ENCODE measurements around the gene IL1R2.

The IL1R2 gene

DNA sequence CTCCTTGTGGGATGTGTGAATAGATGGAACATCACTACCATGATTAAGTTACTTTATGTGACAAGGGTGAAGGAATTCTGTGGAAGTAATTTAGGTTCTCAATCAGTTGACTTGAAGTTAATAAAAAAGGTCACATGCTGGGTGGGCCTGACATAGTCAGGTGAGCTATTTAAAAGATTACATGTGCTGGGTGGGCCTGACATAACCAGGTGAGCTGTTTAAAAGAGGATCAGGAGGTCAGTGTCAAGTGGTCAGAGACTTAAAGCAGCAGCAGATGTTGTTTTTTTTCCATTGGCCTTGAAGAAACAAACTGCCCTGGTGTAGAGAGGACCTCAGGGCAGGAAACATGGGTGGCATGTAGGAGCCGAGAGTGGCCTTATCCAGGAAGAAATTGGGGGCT lies 3.3 kb downstream of the IL1R2 start:
- no peak for DNase-seq (ENCODE audit: low read depth)
- TF ChIP-seq, protein P1, sequence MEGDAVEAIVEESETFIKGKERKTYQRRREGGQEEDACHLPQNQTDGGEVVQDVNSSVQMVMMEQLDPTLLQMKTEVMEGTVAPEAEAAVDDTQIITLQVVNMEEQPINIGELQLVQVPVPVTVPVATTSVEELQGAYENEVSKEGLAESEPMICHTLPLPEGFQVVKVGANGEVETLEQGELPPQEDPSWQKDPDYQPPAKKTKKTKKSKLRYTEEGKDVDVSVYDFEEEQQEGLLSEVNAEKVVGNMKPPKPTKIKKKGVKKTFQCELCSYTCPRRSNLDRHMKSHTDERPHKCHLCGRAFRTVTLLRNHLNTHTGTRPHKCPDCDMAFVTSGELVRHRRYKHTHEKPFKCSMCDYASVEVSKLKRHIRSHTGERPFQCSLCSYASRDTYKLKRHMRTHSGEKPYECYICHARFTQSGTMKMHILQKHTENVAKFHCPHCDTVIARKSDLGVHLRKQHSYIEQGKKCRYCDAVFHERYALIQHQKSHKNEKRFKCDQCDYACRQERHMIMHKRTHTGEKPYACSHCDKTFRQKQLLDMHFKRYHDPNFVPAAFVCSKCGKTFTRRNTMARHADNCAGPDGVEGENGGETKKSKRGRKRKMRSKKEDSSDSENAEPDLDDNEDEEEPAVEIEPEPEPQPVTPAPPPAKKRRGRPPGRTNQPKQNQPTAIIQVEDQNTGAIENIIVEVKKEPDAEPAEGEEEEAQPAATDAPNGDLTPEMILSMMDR (IDR thresholded peaks at IDR 0.05; ENCODE audit: control insufficient read depth, extremely low read depth, insufficient read depth): no peak
- H3K4me3 ChIP-seq (ENCODE audit: low read depth, low read length): no peak overlapping the region

DNA sequence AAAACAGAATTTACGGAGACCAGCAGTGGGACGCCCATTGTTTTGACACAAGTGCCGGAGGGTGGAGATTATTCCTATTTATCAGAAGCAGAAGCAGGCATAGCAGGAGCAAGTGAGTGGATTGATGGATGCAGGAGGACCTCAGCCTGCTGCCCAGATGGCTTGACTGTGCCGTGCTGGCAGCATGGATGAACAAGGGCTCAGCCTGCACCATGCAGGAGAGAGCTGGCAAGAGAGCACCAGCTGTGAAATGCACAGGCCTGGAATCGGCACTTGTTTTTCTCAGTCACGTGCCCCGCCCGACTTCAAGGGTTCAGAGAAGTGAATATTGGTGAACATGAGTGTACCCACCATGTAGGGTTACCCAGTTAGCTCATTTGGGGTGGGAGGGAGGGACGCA lies 4.0 kb downstream of the IL1R2 start:
- H3K4me3 ChIP-seq (ENCODE audit: low read depth, low read length): no peak overlapping the region
- TF ChIP-seq, protein P1 (IDR thresholded peaks at IDR 0.05; ENCODE audit: control insufficient read depth, extremely low read depth, insufficient read depth): no peak
- no peak for DNase-seq (ENCODE audit: low read depth)

DNA sequence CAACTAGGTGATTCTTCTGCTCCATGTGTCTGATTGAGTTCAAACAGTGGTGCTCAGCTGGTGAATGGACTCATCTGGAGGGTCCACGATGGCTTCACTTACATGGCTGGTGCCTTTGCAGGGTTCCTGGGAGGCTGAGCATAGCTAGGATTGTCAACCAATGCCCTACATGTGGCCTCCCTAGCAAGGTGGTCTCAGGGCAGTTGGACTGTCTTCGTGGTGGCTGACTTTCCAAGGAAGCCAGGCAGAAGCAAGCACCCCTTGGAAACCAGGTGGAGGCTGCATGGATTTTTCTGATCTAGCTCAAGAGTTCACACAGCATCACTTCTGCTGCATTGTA lies 6.8 kb downstream of the IL1R2 start:
- no peak for DNase-seq (ENCODE audit: low read depth)
- no peak overlapping the region for H3K4me3 ChIP-seq (ENCODE audit: low read depth, low read length)
- TF ChIP-seq, protein P1 (IDR thresholded peaks at IDR 0.05; ENCODE audit: control insufficient read depth, extremely low read depth, insufficient read depth): no peak

DNA sequence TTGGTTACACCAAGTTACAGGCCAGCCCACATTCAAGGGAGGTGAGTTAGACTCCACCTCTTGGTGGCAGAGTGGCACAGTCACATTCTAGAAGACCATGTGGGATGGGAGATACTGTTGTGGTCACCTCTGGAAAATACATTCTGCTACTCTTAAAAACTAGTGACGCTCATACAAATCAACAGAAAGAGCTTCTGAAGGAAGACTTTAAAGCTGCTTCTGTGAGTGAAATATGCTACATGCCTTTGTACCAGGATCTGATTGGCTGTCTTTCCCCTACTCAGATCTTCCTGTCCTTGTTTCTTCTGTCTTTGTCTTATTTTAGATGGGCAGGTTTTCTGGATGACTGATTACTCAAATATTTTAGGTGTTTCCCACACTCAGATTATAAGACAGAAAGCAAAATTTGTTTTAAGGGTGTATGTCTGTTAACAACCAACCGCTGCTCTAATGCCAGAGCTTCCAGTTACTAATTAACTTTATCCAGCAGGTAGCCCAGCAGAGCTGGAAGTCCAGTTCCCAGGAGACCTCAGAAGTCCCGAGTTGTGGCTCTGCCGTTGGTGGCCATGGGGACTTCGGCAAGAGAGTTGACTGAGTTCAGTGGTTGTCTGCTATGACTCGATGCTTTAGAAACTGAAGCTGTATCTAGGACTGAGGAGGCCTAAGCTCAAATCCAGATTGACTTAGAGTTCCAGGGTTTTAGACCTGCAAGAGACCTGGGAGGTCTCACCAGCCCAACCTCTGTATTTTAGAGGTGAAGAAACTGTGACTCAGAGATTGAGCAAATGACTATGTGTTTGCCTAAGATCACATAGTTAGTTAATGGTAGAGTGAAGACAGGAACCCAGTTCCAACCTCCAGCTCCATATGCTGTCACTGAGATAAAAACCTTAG lies 7.4 kb downstream of the IL1R2 start:
- no peak for DNase-seq (ENCODE audit: low read depth)
- TF ChIP-seq, protein P1 (IDR thresholded peaks at IDR 0.05; ENCODE audit: control insufficient read depth, extremely low read depth, insufficient read depth): no peak
- no peak overlapping the region for H3K4me3 ChIP-seq (ENCODE audit: low read depth, low read length)

DNA sequence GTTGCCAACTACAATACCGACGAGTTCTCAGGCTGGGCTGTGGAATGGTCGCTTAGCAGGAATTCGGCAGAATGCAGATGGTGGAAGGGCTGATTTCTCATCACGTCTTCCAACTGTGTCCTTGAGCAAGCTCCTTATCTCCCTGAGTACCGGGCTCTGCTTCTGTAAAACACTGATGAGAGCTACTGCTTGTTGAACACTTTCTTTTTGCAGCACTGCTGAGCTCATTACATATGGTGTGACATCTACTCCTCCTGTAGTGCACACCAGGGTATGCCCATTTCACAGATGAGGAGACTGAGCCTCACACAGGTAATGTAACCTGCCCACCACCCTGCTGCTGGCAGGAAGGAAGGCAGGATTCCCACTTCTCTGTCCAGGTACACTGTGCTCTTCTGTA lies 8.3 kb downstream of the IL1R2 start:
- no peak overlapping the region for H3K4me3 ChIP-seq (ENCODE audit: low read depth, low read length)
- TF ChIP-seq, protein P1 (IDR thresholded peaks at IDR 0.05; ENCODE audit: control insufficient read depth, extremely low read depth, insufficient read depth): no peak
- DNase-seq (ENCODE audit: low read depth): no peak

DNA sequence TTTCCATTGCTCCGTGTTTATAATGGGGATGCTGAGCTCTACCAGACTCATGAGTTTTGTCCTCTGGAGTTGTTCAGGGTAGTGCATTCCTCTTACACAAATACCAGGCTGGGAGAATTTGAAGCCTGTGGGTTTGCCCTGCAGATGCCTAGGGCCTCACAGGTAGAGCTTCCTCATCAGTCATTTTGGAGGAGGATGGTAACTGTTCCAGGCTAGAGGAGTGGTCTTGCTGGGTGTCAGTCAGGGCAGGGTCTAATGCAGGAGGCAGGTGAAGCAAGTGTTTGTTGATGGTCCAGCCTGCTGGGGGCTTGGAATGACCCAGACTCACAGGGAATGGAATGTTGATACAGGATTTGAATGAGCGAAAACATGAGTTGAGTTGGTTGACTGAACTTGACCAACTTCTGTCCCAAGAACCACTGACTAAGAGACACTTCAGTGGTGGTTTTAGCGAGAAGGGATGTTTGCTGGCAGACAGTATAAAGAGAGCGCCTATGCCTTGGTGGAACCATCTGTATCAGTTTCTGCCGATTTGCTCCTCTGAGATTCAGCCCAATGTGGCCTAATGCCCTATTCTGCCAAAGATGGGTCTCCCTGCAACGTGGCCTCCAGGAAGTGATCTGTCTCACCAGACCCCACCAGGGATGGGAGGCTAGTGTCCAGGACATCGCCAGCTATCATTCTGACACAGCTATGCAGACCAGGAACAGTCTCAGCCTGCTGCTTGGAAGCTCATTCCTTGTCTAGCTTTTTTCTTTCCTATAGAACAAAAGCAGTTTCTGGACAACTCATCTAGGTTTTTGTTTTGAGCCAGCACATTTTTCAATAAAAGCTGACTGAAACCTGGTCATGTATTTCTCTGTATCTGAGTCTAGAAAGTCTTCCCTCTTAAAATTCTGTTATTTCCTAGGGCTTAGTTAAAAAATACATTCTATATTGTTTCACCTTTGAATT lies 9.3 kb downstream of the IL1R2 start:
- no peak for DNase-seq (ENCODE audit: low read depth)
- TF ChIP-seq, protein P1 (IDR thresholded peaks at IDR 0.05; ENCODE audit: control insufficient read depth, extremely low read depth, insufficient read depth): no peak
- no peak overlapping the region for H3K4me3 ChIP-seq (ENCODE audit: low read depth, low read length)
